ENCODE data around the gene DMRT3.

- TF ChIP-seq EZH2 (IDR thresholded peaks at IDR 0.05; ENCODE audit: borderline replicate concordance, low read depth, low read length, severe bottlenecking) (no peak), CTCF (IDR thresholded peaks at IDR 0.05; ENCODE audit: borderline replicate concordance, extremely low read depth, low read length, poor library complexity, severe bottlenecking) (no peak)
These were observed 33.5 kb upstream of the DMRT3 start for GRCh38 chr9:942805-943580.
